GM21381 (cell line): Measurements from ENCODE around the gene STEAP3.

Source experiments
- ATAC-seq: cut with Tn5 transposase; IDR thresholded peaks from one replicate; pipeline ENCODE4 v1.9.1; 2021; ENCODE audit warnings: mild to moderate bottlenecking, moderate library complexity; ENCODE audit not compliant: unreplicated experiment

STEAP3 gene

GRCh38 chr2:119245841-119246230, 22.2 kb downstream of the STEAP3 start:
- ATAC-seq, result no peak

- ATAC-seq, result no peak
These were observed 23.5 kb downstream of the STEAP3 start for GRCh38 chr2:119246884-119247843.

DNA sequence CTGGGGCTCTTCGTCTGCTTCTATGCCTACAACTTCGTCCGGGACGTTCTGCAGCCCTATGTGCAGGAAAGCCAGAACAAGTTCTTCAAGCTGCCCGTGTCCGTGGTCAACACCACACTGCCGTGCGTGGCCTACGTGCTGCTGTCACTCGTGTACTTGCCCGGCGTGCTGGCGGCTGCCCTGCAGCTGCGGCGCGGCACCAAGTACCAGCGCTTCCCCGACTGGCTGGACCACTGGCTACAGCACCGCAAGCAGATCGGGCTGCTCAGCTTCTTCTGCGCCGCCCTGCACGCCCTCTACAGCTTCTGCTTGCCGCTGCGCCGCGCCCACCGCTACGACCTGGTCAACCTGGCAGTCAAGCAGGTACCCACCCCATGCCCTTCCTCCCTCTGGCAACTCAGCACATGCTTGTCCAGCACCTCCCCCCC, 24.2 kb downstream of the STEAP3 start:
- ATAC-seq, result no peak

DNA sequence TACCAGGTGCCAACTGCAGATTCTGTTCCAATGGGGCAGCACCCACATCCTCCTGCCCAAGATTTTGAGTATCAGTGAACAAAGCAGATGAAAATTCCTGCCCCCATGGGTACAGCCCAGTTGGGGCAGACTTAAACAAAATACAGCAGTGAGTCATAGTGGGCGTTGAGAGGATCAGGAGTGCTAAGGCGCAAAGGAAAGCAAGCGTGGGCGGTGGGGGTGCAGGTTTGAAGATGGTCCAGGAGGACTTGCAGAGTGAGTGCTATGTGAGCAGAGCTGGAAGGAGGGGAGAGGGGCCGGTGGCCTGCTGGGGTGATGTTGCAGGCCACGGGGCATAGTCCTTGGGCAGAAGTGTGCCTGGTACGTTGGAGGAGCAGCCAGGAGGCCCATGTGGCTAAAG, 24.7 kb downstream of the STEAP3 start:
- ATAC-seq, result no peak

- ATAC-seq, result no peak
These were observed 25.1 kb downstream of the STEAP3 start for GRCh38 chr2:119248751-119249150.

DNA sequence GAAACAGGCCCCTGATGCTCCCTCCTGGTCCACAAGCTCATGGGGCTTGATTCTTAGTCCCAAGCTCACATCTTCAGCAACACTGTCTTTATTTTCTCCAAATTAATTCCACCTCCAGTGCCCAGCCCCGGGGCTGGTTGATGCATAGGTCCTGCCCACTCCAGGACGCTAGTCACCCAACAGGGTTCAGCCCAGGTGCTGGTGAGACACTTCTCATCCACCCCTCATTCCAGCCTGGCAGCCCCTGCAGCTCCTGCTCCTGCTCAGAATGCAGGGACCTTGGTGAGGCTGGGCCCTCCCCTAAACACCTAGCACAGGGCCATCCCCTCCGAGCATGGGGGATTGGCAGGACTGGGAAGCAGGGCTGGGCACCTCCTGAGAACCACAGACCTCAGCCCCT, 25.7 kb downstream of the STEAP3 start:
- ATAC-seq, result no peak

GRCh38 chr2:119249855-119250717, 26.5 kb downstream of the STEAP3 start:
- ATAC-seq, result no peak

GRCh38 chr2:119250718-119251290, 27.2 kb downstream of the STEAP3 start:
- no peak for ATAC-seq

GRCh38 chr2:119251652-119252051, 28.0 kb downstream of the STEAP3 start:
- no peak for ATAC-seq

DNA sequence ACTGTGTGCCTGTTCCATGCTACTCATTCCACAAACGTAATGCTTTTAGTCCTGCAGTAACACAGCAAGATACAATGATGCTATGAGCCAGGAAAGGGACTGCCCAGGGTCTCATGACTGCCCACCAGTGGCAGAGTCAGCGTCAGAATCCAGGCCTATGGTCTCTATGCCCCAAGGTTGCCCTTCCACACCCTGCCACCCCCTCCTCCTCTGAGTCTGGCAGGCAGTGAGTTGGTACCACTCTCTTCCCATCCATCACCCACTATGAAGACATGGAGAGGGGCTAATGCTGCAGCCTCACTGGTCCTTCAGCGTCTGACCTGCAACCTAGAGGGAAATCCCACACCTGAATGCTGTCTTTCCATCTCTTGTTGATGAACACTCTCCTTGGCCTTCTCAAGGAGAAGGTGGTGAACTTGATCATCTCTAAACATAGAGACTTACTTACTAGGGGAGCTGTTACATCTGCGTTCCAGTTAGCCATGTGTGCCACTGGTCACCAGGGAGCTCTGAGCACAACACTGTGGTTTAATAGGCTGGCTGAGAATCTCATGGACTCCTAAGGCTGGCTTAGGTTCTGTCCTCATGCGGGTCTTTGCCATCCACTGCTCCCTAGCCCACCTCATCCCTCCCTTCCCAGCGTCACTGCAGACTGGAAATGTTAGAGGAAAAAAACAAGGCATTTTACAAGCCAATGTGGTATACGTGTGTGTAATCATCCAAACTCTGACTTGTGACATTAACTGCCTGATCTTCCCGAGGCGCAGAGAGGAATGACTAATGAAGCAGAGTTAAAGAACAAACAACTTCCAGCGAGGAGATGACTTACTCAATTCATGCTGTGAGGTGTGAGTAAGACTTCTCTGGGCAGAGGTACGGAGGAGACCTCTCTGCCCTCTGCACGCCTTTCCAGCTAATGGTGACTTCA, 28.8 kb downstream of the STEAP3 start:
- no peak for ATAC-seq

DNA sequence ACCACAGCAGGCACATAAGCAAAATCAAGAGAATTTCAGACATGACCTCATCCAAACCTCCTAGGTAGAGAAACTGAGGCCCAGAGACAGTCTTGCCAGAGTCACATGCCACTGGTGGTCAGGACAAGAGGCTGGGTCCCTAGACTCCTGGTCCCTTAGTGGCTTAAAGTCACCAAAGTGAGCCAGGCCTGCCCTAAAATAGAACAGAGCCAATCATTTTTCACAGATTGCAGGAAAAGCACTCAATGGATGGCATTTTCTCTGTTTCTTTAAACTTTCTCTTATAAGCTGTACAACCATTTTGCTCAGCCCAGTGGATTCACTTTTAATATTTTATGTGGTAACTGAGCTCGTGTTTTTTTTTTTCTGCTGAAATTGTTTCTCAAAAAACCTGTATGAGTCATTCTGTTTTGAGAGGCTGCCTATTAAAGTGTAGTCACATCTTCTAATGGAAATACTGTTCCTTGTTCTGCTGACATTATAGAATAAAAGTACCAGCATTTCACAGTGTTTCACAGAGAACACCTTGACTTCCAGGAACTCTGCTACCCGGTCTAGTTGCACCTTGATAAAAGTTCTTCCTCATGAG, 29.6 kb downstream of the STEAP3 start:
- ATAC-seq, result no peak

DNA sequence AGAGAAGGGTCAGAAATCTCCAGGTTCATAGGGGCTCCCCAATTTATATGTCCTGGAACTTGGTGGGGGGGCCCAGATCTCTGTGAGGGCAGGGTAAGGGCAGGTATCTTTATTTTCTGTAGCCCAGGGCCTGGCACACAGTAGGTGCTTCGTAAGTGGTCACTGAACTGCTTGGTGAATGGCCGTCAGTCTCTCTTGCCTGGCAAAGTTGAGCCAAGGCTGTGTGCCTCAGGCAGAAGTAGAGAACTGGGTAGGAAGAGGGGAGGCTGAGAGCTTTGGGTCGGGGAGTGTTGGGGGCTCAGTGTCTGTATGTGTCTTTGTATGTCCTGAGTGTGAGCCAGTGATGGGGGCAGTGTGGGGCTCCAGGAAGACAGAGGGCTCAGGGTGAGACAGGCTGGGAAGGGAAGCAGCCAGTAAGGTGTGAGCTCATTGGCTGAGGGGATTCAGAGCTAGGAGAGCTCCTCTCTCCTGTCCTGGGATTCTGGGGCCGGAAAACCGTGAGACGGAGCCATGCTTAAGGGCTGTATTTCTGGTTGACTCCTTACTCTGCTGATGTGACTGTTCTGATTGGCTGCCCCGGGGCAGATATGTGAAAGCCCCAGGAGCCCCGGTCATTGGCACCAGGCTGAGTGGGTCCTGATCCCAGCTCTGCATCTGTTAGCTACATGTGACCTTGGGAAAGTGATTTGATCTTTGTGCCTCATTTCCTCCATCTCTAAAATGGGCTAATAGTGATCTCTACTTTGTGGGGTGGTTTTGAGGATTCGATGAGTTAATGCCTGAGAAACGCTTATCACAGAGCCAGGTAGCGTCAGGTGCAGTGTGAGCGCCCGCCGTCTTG, 30.3 kb downstream of the STEAP3 start:
- no peak for ATAC-seq

GRCh38 chr2:119254601-119255080, 31.0 kb downstream of the STEAP3 start:
- no peak for ATAC-seq

GRCh38 chr2:119255760-119256581, 32.3 kb downstream of the STEAP3 start:
- no peak for ATAC-seq

DNA sequence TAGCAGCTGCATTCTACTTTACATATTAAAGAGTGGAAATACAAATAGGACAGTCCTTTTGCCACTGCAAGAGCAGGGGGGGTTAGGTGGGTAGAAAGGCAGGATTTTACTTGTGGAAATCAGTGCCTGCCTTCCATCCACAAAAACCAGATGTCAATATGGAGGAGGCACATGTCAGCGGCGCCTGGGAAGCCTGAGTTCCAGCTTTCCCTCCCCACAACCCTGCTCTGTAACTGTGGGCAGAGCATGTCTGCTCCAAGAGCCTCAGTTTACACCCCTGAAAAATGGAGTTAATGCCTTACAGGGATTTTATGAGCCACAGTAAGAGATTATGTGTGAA, 32.9 kb downstream of the STEAP3 start:
- no peak for ATAC-seq

- no peak for ATAC-seq
These were observed 33.6 kb downstream of the STEAP3 start for GRCh38 chr2:119257198-119257597.

DNA sequence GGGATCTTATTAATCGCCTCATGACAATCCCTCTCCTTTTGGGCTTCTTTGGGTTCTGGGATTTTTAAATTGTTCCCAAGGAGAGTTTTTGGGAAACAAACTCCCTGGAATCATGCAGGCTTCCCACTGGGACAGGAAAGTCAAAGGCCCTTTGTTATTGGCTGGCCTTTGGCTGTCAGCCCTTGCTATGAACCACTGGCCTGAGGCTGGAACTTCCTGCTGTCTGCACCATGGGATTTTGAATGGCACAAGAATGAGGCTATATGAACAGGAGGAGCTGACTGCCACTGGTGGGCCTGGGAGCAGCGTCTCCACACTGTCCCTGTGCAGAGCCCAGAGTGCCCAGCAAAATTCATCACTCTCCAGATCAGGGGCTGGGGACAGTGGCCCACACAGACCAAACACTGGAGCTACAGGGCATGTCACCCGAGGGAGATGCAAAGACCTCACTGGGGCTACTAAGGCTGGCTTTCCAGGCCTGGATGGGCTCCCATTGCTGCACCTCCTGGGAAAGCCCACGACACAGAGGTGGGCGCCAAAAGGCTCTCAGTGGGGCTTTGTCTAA, 35.7 kb downstream of the STEAP3 start:
- ATAC-seq, result no peak
